Naive thymus-derived CD4-positive, alpha-beta T cell (primary cell): ENCODE measurements around the gene PTGER2. TPM values are rescaled to one million over a fixed set of nuclear protein-coding genes. Genes with fewer than 3 reads are reported as not detected.
A peak's percentile ranks its signal among the peaks of the same experiment; 100 is the strongest.

Experiments
- ATAC-seq: fragments of 150-1000 bp; cut with Tn5 transposase; 2 replicates; pipeline ENCODE4 v1.10.0; 2021; ENCODE audit warnings: mild to moderate bottlenecking, moderate library complexity
- CTCF ChIA-PET: fragments of 350-600 bp; sonication (Branson Sonifier 250); formaldehyde crosslinking; loops from one replicate; lab custom pipeline; 2021; ENCODE audit warnings: antibody characterized with exemption; lab: Charles Lee
- POLR2A ChIA-PET: fragments of 350-600 bp; sonication (Branson Sonifier 250); formaldehyde crosslinking; loops from one replicate; lab custom pipeline; 2021; ENCODE audit warnings: antibody characterized with exemption, inconsistent platforms; lab: Charles Lee
- DNase-seq, 9 donors: peaks; one replicate each; pipeline versions ENCODE4 v3.0.0 to v3.0.0-alpha.2; 2020 to 2022; ENCODE audit warnings: mixed read lengths in 1 of 9
- H3K27ac ChIP-seq: one replicate; pipeline ENCODE4 v1.7.0; 2013; ENCODE audit warnings: mild to moderate bottlenecking, low read depth, low read length, moderate library complexity
- H3K27me3 ChIP-seq, 2 donors: one replicate each; pipeline ENCODE4 v1.7.0; 2013; ENCODE audit warnings: low read length in 2 of 2, mild to moderate bottlenecking in 2 of 2, moderate library complexity in 2 of 2; ENCODE audit not compliant: control insufficient read depth in 2 of 2, insufficient read depth in 2 of 2
- H3K36me3 ChIP-seq, 3 experiments: 1 replicate in 2 of 3; 2 replicates in 1 of 3; pipeline ENCODE4 v1.7.0; 2013; ENCODE audit warnings: low read length in 3 of 3, mild to moderate bottlenecking in 3 of 3, moderate library complexity in 1 of 3; ENCODE audit not compliant: insufficient read depth in 3 of 3, control insufficient read depth in 2 of 3
- H3K4me1 ChIP-seq, 2 donors: one replicate each; pipeline ENCODE4 v1.7.0; 2013; ENCODE audit warnings: low read length in 2 of 2, mild to moderate bottlenecking in 2 of 2, moderate library complexity in 1 of 2; ENCODE audit not compliant: control insufficient read depth in 2 of 2, insufficient read depth in 2 of 2
- H3K4me3 ChIP-seq: 2 replicates; pipeline ENCODE4 v1.7.0; 2013; ENCODE audit warnings: mild to moderate bottlenecking, low read length
- H3K9me3 ChIP-seq, 3 experiments: 1 replicate in 2 of 3; 2 replicates in 1 of 3; pipeline ENCODE4 v1.7.0; 2013; ENCODE audit warnings: low read length in 3 of 3; ENCODE audit not compliant: control insufficient read depth in 2 of 3
- H3K27ac Mint-ChIP-seq, 9 donors: one replicate each; pipeline ENCODE4 v1.8.0; 2020 to 2022; ENCODE audit warnings: mixed read lengths in 9 of 9, mild to moderate bottlenecking in 8 of 9, moderate library complexity in 5 of 9, inconsistent platforms in 2 of 9
- H3K27me3 Mint-ChIP-seq, 5 donors: one replicate each; pipeline ENCODE4 v1.8.0; 2021 to 2022; ENCODE audit warnings: mixed read lengths in 5 of 5, mild to moderate bottlenecking in 1 of 5
- H3K36me3 Mint-ChIP-seq, 5 donors: one replicate each; pipeline ENCODE4 v1.8.0; 2020 to 2022; ENCODE audit warnings: mixed read lengths in 5 of 5, mild to moderate bottlenecking in 3 of 5, inconsistent platforms in 1 of 5
- H3K4me1 Mint-ChIP-seq, 7 donors: one replicate each; pipeline ENCODE4 v1.8.0; 2020 to 2022; ENCODE audit warnings: mixed read lengths in 7 of 7, mild to moderate bottlenecking in 3 of 7, inconsistent platforms in 1 of 7
- H3K4me3 Mint-ChIP-seq, 10 donors: one replicate each; pipeline ENCODE4 v1.8.0; 2020 to 2022; ENCODE audit warnings: mild to moderate bottlenecking in 10 of 10, mixed read lengths in 10 of 10, moderate library complexity in 6 of 10, inconsistent platforms in 2 of 10
- H3K9me3 Mint-ChIP-seq, 11 donors: one replicate each; pipeline ENCODE4 v1.8.0; 2020 to 2022; ENCODE audit warnings: mixed read lengths in 11 of 11, mild to moderate bottlenecking in 4 of 11, inconsistent platforms in 1 of 11, moderate library complexity in 1 of 11
- intact Hi-C, 2 donors: fragments of 100-400 bp; cut with micrococcal nuclease; formaldehyde crosslinking; loops; one replicate each; pipeline ENCODE4 v1.15.1; 2023
- polyA plus RNA-seq, 2 donors: library from polyadenylated mRNA; unstranded; fragments of 300-500 nt; fragmentation: Illumina TruSeq; gene quantifications; one replicate each; pipeline ENCODE4 v1.2.3, GENCODE V29; 2021
- total RNA-seq, 6 experiments: library from RNA in 5 of 6; stranded (reverse) in 5 of 6; gene quantifications; 1 replicate in 5 of 6; 2 replicates in 1 of 6; pipeline ENCODE4 v1.2.3 and lab custom pipeline; 2021 to 2026

PTGER2 gene
- total and polyA plus RNA-seq, 7 experiments from 2014 or later, result 1.7 to 162 (median 23.4) TPM

- H3K27ac ChIP-seq, result peak overlapping the region; percentile 36
- Mint-ChIP-seq H3K4me3 (peak overlapping the region in 7 of 10 donors; percentile 42 to 100 (median 97)), H3K36me3 (peaks cover 15 to 93% (median 21%) of the 10 kb centered on the region in 5 donors), H3K27me3 (peaks cover 0 to 5% (median 0%) of the 10 kb centered on the region in 5 donors), H3K4me1 (peaks cover 32 to 63% (median 51%) of the 10 kb centered on the region in 7 donors), H3K27ac (peak overlapping the region in 6 of 9 donors; percentile 20 to 97 (median 65)), H3K9me3 (peaks cover 0 to 25% (median 13%) of the 10 kb centered on the region in 11 donors)
- no peaks in the 10 kb centered on the region for H3K27me3 ChIP-seq
- no peaks in the 10 kb centered on the region for H3K36me3 ChIP-seq
- peaks cover 5 to 18% of the 10 kb centered on the region in 2 donors for H3K4me1 ChIP-seq
- no peak for DNase-seq
- no peak for ATAC-seq
- peak overlapping the region; percentile 80 for H3K4me3 ChIP-seq
- peaks cover 0 to 13% (median 0%) of the 10 kb centered on the region in 3 experiments for H3K9me3 ChIP-seq
- ChIA-PET POLR2A (interaction anchor here (1.3 to 2.1 kb wide), 2 partner anchors 12 to 234 kb away, joined by 3 to 9 read pairs; partner anchors contain the start of genes GPR137C and TXNDC16), CTCF (no interaction called here)
- intact Hi-C loops, result loop anchor here (5.0 to 10.0 kb wide), 3 partner anchors 154 to 666 kb away; partner anchors contain the start of genes GNG2 (in 2 of the 2) and FRMD6 (in 1 of the 2)
Measured at GRCh38 chr14:52318062-52318461, 4.0 kb downstream of the PTGER2 start.

- Histone ChIP-seq H3K27ac (no peak overlapping the region), H3K4me1 (peaks cover 5 to 24% of the 10 kb centered on the region in 2 donors), H3K27me3 (no peaks in the 10 kb centered on the region), H3K36me3 (no peaks in the 10 kb centered on the region), H3K4me3 (peak overlapping the region; percentile 34), H3K9me3 (peaks cover 0 to 13% (median 0%) of the 10 kb centered on the region in 3 experiments)
- peak overlapping the region in 5 of 10 donors; percentile 49 to 99 (median 59) for H3K4me3 Mint-ChIP-seq
- CTCF ChIA-PET, result interaction anchor here (0.6 to 0.9 kb wide), 2 partner anchors 17 to 986 kb away, joined by 3 read pairs; no protein-coding TSS in a partner anchor
- peaks cover 15 to 93% (median 25%) of the 10 kb centered on the region in 5 donors for H3K36me3 Mint-ChIP-seq
- POLR2A ChIA-PET, result no interaction called here
- H3K27ac Mint-ChIP-seq, result peak overlapping the region in 5 of 9 donors; percentile 18 to 94 (median 70)
- peaks cover 0 to 35% (median 13%) of the 10 kb centered on the region in 11 donors for H3K9me3 Mint-ChIP-seq
- no peak for ATAC-seq
- peaks cover 0 to 5% (median 0%) of the 10 kb centered on the region in 5 donors for H3K27me3 Mint-ChIP-seq
- no peak for DNase-seq
- intact Hi-C loops, result loop anchor here (5.0 to 10.0 kb wide), 3 partner anchors 153 to 667 kb away; partner anchors contain the start of genes GNG2 (in 2 of the 2) and FRMD6 (in 1 of the 2)
- H3K4me1 Mint-ChIP-seq, result peaks cover 22 to 59% (median 44%) of the 10 kb centered on the region in 7 donors
Measured at GRCh38 chr14:52318826-52319645, 4.9 kb downstream of the PTGER2 start.

- H3K27me3 Mint-ChIP-seq, result peaks cover 0 to 3% (median 0%) of the 10 kb centered on the region in 5 donors
- no peak for ATAC-seq
- peaks cover 15 to 94% (median 23%) of the 10 kb centered on the region in 5 donors for H3K36me3 Mint-ChIP-seq
- H3K4me3 Mint-ChIP-seq, result peak overlapping the region in 2 of 10 donors; percentile 45 to 99
- intact Hi-C loops, result loop anchor here (5.0 to 10.0 kb wide), 3 partner anchors 152 to 668 kb away; partner anchors contain the start of genes GNG2 (in 2 of the 2) and FRMD6 (in 1 of the 2)
- ChIA-PET CTCF (no interaction called here), POLR2A (no interaction called here)
- H3K9me3 Mint-ChIP-seq, result peaks cover 0 to 36% (median 13%) of the 10 kb centered on the region in 11 donors
- DNase-seq, result no peak
- peaks cover 19 to 68% (median 42%) of the 10 kb centered on the region in 7 donors for H3K4me1 Mint-ChIP-seq
- Histone ChIP-seq H3K9me3 (peaks cover 0 to 13% (median 0%) of the 10 kb centered on the region in 3 experiments), H3K27ac (no peak overlapping the region), H3K27me3 (no peaks in the 10 kb centered on the region), H3K4me1 (peaks cover 5 to 31% of the 10 kb centered on the region in 2 donors), H3K36me3 (no peaks in the 10 kb centered on the region), H3K4me3 (no peak overlapping the region)
- peak overlapping the region in 3 of 9 donors; percentile 5 to 63 (median 22) for H3K27ac Mint-ChIP-seq
Measured at GRCh38 chr14:52319919-52320318, 5.8 kb downstream of the PTGER2 start.

GRCh38 chr14:52325126-52325525 is 11.0 kb downstream of the PTGER2 start:
- Mint-ChIP-seq H3K4me3 (peak overlapping the region in 2 of 10 donors; percentile 37 to 86), H3K27ac (peak overlapping the region in 5 of 9 donors; percentile 16 to 86 (median 31)), H3K27me3 (peaks cover 0 to 2% (median 0%) of the 10 kb centered on the region in 5 donors), H3K4me1 (peaks cover 9 to 88% (median 20%) of the 10 kb centered on the region in 7 donors), H3K36me3 (peaks cover 15 to 87% (median 30%) of the 10 kb centered on the region in 5 donors), H3K9me3 (peaks cover 0 to 36% (median 13%) of the 10 kb centered on the region in 11 donors)
- peak; percentile 84 for ATAC-seq
- H3K9me3 ChIP-seq, result peaks cover 0 to 13% (median 0%) of the 10 kb centered on the region in 3 experiments
- no peak overlapping the region for H3K4me3 ChIP-seq
- H3K4me1 ChIP-seq, result peaks cover 0 to 63% of the 10 kb centered on the region in 2 donors
- CTCF ChIA-PET, result no interaction called here
- DNase-seq, result no peak
- intact Hi-C loops, result loop anchor here (1.0 to 2.0 kb wide), 5 partner anchors 8 to 76 kb away; partner anchors contain the start of gene PTGER2 (in 1 of the 2)
- H3K36me3 ChIP-seq, result no peaks in the 10 kb centered on the region
- POLR2A ChIA-PET, result no interaction called here
- no peak overlapping the region for H3K27ac ChIP-seq
- no peaks in the 10 kb centered on the region for H3K27me3 ChIP-seq

- peaks cover 0 to 2% (median 0%) of the 10 kb centered on the region in 5 donors for H3K27me3 Mint-ChIP-seq
Measured at GRCh38 chr14:52325630-52326029, 11.5 kb downstream of the PTGER2 start.

More at GRCh38 chr14:52325630-52326029, 11.5 kb downstream of the PTGER2 start:
- peaks cover 0 to 34% (median 13%) of the 10 kb centered on the region in 11 donors for H3K9me3 Mint-ChIP-seq
- DNase-seq, result no peak
- H3K9me3 ChIP-seq, result peaks cover 0 to 13% (median 0%) of the 10 kb centered on the region in 3 experiments
- no peaks in the 10 kb centered on the region for H3K36me3 ChIP-seq
- ChIA-PET POLR2A (no interaction called here), CTCF (no interaction called here)
- intact Hi-C loops, result loop anchor here (1.0 to 2.0 kb wide), 5 partner anchors 8 to 75 kb away; partner anchors contain the start of gene PTGER2 (in 1 of the 2)
- H3K36me3 Mint-ChIP-seq, result peaks cover 15 to 86% (median 26%) of the 10 kb centered on the region in 5 donors
- no peak overlapping the region for H3K27ac ChIP-seq
- no peak for ATAC-seq
- peak overlapping the region in 1 of 9 donors; percentile 86 for H3K27ac Mint-ChIP-seq
- peak overlapping the region in 1 of 10 donors; percentile 86 for H3K4me3 Mint-ChIP-seq
- no peak overlapping the region for H3K4me3 ChIP-seq
- H3K4me1 Mint-ChIP-seq, result peaks cover 9 to 86% (median 20%) of the 10 kb centered on the region in 7 donors
- no peaks in the 10 kb centered on the region for H3K27me3 ChIP-seq
- H3K4me1 ChIP-seq, result peaks cover 0 to 63% of the 10 kb centered on the region in 2 donors
